Embryonic facial prominence (tissue), 1 donor: ENCODE data around the gene PCDHB11.
"Not testable (repeated sequence)": the region's sequence is repeated elsewhere in the genome, so short reads cannot be mapped to it uniquely, and the experiment has no call there.

ENCODE experiments used
- DNase-seq: peaks from one replicate; pipeline ENCODE4 v3.0.0-alpha.2; 2016; ENCODE audit errors: extremely low spot score

Gene PCDHB11

DNA sequence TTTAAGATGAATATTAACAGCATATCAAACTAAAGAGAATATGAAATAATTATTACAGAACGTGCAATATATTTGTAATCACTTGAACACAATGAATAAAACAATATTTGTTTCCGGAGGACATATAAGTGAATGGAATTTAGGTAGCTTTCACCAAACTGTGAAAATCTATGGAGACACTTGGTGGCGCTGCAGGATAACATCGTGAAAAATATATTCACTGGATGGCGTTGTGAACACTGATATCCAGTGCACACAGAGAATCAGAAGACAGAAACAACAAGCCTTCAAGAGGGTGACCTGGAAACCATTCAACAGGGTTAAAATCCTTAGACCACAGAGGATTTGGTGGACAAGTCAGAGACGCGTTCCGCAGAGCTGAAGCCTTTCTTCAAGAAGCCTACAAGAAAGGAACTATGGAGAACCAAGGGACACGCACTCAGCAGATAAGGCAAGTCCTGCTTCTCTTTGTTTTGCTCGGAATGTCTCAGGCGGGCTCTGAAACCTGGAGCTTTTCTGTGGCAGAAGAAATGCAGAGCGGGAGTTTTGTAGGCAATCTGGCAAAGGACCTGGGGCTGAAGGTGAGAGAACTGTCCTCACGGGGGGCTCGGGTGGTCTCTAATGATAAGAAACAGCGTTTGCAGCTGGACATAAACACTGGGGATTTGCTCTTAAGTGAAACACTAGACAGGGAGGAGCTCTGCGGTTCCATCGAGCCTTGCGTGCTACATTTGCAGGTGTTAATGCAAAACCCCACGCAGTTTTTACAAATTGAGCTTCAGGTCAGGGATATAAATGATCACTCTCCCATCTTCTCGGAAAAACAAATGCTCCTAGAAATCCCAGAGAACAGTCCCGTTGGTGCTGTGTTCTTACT, at the start of gene PCDHB11:
TSS of gene PCDHB11 (plus strand) at position 269 of the 877 bp plus-strand sequence. CDS start at position 417, 148 bp downstream.
- no peak for DNase-seq

DNA sequence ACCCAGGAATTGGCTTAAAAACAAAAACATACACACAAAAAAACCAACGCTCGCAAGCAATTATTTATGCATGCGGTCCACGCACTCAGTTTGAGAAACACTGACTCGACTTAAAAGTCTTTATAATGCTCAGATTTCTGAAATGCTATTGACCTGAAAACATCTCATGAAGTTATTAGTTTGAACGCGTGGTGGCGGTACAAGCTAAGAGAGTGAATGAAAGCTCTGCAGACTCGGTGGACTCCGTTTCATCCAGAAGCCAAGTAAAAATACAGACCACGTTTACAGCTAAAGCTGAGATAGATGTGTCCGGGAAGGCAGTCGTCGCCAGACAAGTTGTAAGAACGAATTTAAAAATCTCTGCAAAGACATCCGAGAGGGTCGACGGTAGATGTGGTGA, 49.6 kb upstream of the PCDHB11 start, which contains the start of gene PCDHB6:
TSS of gene PCDHB6 (plus strand) at position 246 of the 400 bp plus-strand sequence. CDS start 201 bp downstream, outside the sequence.
- no peak for DNase-seq

DNA sequence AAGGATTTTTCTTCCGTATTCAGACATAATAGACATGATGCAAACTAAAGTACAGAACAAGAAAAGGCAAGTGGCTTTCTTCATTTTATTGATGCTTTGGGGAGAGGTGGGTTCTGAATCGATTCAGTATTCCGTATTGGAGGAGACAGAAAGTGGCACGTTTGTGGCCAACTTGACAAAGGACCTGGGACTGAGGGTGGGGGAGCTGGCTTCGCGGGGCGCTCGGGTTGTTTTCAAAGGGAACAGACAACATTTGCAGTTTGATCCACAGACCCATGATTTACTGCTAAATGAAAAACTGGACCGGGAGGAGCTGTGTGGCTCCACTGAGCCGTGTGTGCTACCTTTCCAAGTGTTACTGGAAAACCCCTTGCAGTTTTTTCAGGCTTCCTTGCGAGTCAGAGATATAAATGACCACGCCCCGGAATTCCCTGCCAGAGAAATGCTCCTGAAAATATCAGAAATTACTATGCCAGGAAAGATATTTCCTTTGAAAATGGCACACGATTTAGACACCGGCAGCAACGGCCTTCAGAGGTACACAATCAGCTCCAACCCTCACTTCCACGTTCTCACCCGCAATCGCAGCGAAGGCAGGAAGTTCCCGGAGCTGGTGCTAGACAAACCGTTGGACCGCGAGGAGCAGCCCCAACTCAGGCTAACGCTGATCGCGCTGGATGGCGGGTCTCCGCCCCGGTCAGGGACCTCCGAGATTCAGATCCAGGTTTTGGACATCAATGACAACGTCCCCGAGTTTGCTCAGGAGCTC, 49.0 kb upstream of the PCDHB11 start:
- no peak for DNase-seq

DNA sequence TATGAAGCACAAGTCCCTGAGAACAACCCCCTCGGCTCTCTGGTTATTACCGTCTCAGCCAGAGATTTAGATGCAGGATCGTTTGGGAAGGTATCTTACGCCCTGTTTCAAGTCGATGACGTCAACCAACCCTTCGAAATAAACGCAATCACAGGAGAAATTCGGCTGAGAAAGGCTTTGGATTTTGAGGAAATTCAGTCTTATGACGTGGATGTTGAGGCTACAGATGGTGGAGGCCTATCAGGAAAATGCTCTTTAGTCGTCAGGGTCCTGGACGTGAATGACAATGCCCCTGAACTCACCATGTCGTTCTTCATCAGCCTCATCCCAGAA, 48.5 kb upstream of the PCDHB11 start:
- DNase-seq = no peak

DNA sequence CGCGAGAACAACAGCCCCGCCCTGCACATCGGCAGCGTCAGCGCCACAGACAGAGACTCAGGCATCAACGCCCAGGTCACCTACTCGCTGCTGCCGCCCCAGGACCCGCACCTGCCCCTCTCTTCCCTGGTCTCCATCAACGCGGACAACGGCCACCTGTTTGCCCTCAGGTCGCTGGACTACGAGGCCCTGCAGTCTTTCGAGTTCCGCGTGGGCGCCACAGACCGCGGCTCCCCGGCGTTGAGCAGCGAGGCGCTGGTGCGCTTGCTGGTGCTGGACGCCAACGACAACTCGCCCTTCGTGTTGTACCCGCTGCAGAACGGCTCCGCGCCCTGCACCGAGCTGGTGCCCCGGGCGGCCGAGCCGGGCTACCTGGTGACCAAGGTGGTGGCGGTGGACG, 47.8 kb upstream of the PCDHB11 start:
- not testable (repeated sequence) for DNase-seq

DNA sequence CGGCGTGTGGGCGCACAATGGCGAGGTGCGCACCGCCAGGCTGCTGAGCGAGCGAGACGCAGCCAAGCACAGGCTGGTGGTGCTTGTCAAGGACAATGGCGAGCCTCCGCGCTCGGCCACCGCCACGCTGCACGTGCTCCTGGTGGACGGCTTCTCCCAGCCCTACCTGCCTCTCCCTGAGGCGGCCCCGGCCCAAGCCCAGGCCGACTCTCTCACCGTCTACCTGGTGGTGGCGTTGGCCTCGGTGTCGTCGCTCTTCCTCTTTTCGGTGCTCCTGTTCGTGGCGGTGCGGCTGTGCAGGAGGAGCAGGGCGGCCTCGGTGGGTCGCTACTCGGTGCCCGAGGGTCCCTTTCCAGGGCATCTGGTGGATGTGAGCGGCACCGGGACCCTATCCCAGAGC, 47.3 kb upstream of the PCDHB11 start:
- DNase-seq = not testable (repeated sequence)

DNA sequence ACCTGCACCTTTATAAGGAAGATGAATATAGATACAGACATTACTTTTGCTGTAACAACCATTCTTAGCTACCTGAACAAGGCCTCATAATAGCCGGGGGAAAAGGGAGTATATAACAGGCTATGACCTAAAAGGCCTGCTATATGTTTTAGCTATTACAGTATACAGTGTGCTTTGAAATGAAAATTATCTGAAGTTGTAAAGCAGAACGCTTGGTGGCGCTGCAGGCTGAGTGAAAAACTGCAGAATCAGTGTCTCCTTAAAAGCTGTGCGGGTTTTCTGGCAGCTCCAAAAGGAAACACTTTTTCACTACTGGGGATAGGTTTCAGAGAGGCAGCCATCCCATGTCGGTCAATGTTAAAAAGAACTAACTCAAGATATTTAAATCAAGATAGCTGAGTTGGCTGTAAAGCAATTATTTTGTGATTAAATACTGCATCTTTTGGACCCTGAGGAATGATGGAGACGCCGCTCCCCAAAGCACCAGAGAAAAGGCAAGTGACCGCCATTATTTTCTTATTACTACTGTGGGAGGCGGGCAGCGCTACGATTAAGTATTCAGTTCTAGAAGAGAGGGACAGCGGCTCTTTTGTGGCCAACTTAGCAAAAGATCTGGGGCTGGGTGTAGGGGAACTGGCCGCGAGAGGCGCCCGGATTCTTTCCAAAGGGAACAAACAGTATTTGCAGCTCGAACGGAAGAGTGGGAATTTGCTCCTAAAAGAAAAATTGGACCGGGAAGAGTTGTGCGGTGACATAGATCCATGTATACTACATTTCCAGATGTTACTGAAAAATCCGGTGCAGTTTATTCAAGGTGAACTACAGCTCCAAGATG, 43.7 kb upstream of the PCDHB11 start:
- no peak for DNase-seq

DNA sequence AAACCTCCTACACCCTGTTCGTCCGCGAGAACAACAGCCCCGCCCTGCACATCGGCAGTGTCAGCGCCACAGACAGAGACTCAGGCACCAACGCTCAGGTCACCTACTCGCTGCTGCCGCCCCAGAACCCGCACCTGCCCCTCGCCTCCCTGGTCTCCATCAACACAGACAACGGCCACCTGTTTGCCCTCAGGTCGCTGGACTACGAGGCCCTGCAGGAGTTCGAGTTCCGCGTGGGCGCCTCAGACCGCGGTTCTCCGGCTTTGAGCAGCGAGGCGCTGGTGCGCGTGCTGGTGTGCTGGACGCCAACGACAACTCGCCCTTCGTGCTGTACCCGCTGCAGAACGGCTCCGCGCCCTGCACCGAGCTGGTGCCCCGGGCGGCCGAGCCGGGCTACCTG, 42.1 kb upstream of the PCDHB11 start:
- DNase-seq = not testable (repeated sequence)

DNA sequence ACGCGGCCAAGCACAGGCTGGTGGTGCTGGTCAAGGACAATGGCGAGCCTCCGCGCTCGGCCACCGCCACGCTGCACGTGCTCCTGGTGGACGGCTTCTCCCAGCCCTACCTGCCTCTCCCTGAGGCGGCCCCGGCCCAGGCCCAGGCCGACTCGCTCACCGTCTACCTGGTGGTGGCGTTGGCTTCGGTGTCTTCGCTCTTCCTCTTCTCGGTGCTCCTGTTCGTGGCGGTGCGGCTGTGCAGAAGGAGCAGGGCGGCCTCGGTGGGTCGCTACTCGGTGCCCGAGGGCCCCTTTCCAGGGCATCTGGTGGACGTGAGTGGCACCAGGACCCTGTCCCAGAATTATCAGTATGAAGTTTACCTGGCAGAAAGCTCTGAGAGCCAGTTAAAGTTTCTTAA, 41.5 kb upstream of the PCDHB11 start:
- not testable (repeated sequence) for DNase-seq

DNA sequence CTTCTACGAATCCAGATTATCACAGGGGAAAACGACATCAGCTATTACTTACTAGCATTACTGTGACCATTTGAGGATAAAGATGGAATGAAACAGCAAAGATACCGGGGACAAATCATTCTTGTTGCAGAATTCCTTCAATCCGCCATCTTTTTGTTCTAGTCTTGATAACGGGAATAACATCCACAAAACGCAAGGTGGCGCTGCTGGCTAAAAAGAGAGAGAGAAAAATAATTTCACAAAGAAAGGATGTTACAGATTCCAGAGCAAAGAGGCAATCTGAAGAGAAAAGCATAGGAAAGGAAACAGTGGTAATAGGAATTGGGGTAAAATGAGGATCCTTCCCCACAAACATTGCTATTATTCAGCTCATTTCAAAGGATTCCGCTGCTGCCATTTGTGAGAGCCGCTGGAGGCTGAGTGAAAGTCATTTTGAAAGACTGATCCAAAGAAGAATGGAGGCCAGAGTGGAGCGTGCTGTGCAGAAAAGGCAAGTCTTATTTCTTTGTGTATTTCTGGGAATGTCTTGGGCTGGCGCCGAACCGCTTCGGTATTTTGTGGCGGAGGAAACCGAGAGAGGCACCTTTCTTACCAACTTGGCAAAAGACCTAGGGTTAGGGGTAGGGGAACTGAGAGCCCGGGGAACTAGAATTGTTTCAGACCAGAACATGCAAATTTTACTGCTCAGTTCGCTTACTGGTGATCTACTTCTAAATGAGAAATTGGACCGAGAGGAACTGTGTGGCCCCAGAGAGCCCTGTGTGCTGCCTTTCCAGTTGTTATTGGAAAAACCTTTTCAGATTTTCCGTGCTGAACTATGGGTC, 26.8 kb upstream of the PCDHB11 start, which contains the start of gene PCDHB7:
TSS of gene PCDHB7 (plus strand) at position 264 of the 824 bp plus-strand sequence. CDS start at position 456, 192 bp downstream.
- no peak for DNase-seq

DNA sequence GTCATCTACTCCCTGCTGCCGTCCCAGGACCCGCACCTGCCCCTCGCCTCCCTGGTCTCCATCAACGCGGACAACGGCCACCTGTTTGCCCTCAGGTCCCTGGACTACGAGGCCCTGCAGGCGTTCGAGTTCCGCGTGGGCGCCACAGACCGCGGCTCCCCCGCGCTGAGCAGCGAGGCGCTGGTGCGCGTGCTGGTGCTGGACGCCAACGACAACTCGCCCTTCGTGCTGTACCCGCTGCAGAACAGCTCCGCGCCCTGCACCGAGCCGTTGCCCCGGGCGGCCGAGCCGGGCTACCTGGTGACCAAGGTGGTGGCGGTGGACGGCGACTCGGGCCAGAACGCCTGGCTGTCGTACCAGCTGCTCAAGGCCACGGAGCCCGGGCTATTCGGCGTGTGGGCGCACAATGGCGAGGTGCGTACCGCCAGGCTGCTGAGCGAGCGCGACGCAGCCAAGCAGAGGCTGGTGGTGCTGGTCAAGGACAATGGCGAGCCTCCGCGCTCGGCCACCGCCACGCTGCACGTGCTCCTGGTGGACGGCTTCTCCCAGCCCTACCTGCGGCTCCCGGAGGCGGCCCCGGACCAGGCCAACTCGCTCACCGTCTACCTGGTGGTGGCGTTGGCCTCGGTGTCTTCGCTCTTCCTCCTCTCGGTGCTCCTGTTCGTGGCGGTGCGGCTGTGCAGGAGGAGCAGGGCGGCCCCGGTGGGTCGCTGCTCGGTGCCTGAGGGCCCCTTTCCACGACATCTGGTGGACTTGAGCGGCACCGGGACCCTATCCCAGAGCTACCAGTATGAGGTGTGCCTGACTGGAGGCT, 24.9 kb upstream of the PCDHB11 start:
- DNase-seq = not testable (repeated sequence)

DNA sequence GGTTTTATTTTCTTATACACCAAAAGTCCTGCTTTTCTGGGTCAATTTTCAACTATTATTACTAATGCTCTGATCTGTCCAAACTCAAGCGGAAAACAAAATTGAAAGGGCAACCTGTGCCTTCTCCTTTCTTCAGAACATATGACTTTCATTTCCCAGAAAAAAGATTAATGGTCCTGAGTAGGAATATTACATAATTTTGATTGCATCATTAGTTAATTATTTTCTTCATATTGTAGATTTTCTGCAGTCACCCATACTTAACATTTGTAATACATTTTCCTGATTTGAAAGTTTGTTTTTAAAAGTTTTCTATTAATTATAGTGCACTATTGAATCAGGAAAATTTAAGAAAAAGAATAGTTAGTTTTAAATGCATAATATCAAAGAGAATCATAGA, 23.5 kb upstream of the PCDHB11 start:
- no peak for DNase-seq

DNA sequence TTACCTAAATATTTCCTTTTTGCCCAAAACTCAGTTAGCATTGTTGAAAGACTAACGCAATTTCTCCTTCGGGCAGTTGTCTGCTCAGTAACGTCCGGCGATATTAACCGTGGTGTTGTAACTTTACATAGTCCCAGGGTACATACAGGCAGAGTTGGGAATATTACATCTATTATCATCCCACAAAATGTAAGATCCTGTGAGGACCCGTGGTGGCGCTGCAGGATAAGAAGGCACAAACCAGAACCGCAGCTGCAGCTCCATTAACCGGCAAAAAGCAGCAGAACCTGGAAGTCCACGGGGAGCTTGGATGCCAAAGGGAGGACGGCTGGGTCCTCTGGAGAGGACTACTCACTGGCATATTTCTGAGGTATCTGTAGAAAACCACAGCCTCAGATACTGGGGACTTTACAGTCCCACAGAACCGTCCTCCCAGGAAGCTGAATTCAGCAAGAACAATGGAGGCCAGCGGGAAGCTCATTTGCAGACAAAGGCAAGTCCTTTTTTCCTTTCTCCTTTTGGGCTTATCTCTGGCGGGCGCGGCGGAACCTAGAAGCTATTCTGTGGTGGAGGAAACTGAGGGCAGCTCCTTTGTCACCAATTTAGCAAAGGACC, 21.7 kb upstream of the PCDHB11 start, which contains the start of gene PCDHB8:
TSS of gene PCDHB8 (plus strand) at position 214 of the 615 bp plus-strand sequence. CDS start at position 459, 245 bp downstream.
- DNase-seq = not testable (repeated sequence)

DNA sequence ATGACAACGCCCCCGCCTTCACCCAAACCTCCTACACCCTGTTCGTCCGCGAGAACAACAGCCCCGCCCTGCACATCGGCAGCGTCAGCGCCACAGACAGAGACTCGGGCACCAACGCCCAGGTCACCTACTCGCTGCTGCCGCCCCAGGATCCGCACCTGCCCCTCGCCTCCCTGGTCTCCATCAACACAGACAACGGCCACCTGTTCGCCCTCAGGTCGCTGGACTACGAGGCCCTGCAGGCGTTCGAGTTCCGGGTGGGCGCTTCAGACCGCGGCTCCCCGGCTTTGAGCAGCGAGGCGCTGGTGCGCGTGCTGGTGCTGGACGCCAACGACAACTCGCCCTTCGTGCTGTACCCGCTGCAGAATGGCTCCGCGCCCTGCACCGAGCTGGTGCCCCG, 20.1 kb upstream of the PCDHB11 start:
- DNase-seq = not testable (repeated sequence)

DNA sequence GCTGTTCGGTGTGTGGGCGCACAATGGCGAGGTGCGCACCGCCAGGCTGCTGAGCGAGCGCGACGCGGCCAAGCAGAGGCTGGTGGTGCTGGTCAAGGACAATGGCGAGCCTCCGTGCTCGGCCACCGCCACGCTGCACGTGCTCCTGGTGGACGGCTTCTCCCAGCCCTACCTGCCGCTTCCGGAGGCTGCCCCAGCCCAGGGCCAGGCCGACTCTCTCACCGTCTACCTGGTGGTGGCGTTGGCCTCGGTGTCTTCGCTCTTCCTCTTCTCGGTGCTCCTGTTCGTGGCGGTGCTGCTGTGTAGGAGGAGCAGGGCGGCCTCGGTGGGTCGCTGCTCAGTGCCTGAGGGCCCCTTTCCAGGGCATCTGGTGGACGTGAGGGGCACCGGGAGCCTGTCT, 19.6 kb upstream of the PCDHB11 start:
- not testable (repeated sequence) for DNase-seq

DNA sequence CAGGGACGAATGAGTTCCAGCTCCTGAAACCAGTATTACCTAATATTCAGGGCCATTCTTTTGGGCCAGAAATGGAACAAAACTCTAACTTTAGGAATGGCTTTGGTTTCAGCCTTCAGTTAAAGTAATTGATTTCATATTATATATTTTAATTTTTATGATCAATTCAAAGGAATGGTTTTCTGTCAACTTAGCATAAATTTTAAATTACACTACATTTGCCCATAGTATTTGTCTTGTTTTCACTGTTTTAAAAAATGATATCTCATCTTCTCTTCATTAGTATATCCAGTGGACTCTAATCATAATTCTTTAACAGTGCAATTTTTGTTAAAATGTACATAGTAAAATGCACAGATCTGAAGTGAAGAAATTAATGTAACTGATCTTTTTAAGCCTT, 19.1 kb upstream of the PCDHB11 start:
- DNase-seq = no peak

DNA sequence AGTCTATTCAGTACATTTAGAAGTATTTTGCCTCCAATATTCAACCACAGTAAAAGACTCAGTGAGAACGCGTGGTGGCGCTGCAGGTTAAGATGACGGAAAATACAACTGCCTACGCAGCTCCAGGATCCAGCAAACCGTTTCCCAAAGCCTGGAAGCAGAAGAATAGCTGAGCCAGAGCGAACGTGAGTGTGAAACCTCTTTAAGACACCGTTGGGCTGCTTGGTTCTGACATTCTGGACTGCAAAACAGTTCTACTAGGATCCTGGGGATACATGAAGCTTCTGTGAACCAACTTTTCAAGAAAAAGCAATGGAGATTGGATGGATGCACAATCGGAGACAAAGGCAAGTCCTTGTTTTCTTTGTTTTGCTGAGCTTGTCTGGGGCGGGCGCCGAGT, 17.2 kb upstream of the PCDHB11 start, which contains the start of gene PCDHB16:
TSS of gene PCDHB16 (plus strand) at position 140 of the 400 bp plus-strand sequence. CDS start at position 313, 173 bp downstream.
- DNase-seq = no peak

DNA sequence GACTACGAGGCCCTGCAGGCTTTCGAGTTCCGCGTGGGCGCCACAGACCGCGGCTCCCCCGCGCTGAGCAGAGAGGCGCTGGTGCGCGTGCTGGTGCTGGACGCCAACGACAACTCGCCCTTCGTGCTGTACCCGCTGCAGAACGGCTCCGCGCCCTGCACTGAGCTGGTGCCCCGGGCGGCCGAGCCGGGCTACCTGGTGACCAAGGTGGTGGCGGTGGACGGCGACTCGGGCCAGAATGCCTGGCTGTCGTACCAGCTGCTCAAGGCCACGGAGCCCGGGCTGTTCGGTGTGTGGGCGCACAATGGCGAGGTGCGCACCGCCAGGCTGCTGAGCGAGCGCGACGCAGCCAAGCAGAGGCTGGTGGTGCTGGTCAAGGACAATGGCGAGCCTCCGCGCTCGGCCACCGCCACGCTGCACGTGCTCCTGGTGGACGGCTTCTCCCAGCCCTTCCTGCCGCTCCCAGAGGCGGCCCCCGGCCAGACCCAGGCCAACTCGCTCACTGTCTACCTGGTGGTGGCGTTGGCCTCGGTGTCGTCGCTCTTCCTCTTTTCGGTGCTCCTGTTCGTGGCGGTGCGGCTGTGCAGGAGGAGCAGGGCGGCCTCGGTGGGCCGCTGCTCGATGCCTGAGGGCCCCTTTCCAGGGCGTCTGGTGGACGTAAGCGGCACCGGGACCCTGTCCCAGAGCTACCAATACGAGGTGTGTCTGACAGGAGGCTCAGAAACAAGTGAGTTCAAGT, 15.1 kb upstream of the PCDHB11 start:
- not testable (repeated sequence) for DNase-seq
